Loucy (cell line): ENCODE measurements around the gene KRT4.

Experiments used
- H2AFZ ChIP-seq: fragments of 200-600 bp; sonication (generic); 2 replicates; pipeline ENCODE4 v1.6.0; 2016; ENCODE audit warnings: antibody characterized with exemption, mild to moderate bottlenecking, low read length, moderate library complexity
- H3F3A ChIP-seq: fragments of 200-600 bp; 2 replicates; pipeline ENCODE4 v1.6.0; 2016; ENCODE audit warnings: antibody characterized with exemption, low read depth, mild to moderate bottlenecking
- H3K27me3 ChIP-seq: fragments of 200-600 bp; sonication (generic); 2 replicates; pipeline ENCODE4 v1.6.1; 2014; ENCODE audit warnings: low read length, mild to moderate bottlenecking; ENCODE audit not compliant: insufficient read depth, poor library complexity, severe bottlenecking
- H3K36me3 ChIP-seq: fragments of 200-600 bp; sonication (generic); 2 replicates; pipeline ENCODE4 v1.6.1; 2016; ENCODE audit warnings: low read length; ENCODE audit not compliant: insufficient read depth
- H3K4me1 ChIP-seq: fragments of 200-600 bp; sonication (generic); 2 replicates; pipeline ENCODE4 v1.5.1; 2014; ENCODE audit warnings: low read length, mild to moderate bottlenecking; ENCODE audit not compliant: insufficient read depth, poor library complexity, severe bottlenecking
- H3K4me2 ChIP-seq: fragments of 200-600 bp; sonication (generic); 2 replicates; pipeline ENCODE4 v1.6.0; 2014; ENCODE audit warnings: antibody characterized with exemption, low read length, low read depth, mild to moderate bottlenecking; ENCODE audit not compliant: poor library complexity, severe bottlenecking
- H3K4me3 ChIP-seq: fragments of 200-600 bp; sonication (generic); 2 replicates; pipeline ENCODE4 v1.5.1; 2014; ENCODE audit warnings: low read length, mild to moderate bottlenecking, mixed read lengths; ENCODE audit not compliant: poor library complexity, severe bottlenecking
- H3K79me2 ChIP-seq: fragments of 200-600 bp; sonication (generic); 2 replicates; pipeline ENCODE4 v1.6.1; 2014; ENCODE audit warnings: low read length; ENCODE audit not compliant: insufficient read depth
- H3K9ac ChIP-seq: fragments of 200-600 bp; sonication (generic); 2 replicates; pipeline ENCODE4 v1.6.0; 2014; ENCODE audit warnings: mild to moderate bottlenecking, low read depth, low read length, moderate library complexity; ENCODE audit not compliant: poor library complexity, severe bottlenecking
- H3K9me2 ChIP-seq: fragments of 200-600 bp; sonication (generic); replicated peaks from 2 replicates; pipeline ENCODE4 v1.6.1; 2016; ENCODE audit warnings: low read depth, low read length, mixed read lengths
- H3K9me3 ChIP-seq: fragments of 200-600 bp; sonication (generic); 2 replicates; pipeline ENCODE4 v1.6.1; 2014; ENCODE audit warnings: mild to moderate bottlenecking, antibody characterized with exemption, low read length, low read depth; ENCODE audit not compliant: insufficient read depth
- H4K20me1 ChIP-seq: fragments of 200-600 bp; sonication (generic); 2 replicates; pipeline ENCODE4 v1.6.0; 2014; ENCODE audit warnings: antibody characterized with exemption, low read length, mild to moderate bottlenecking; ENCODE audit not compliant: insufficient read depth, poor library complexity, severe bottlenecking
- CTCF ChIP-seq: fragments of 200-600 bp; sonication (generic); conservative IDR thresholded peaks from 2 replicates; pipeline ENCODE4 v1.5.1; 2014; ENCODE audit warnings: mild to moderate bottlenecking, antibody characterized with exemption, low read length
- EZH2phosphoT487 ChIP-seq: fragments of 200-600 bp; IDR thresholded peaks from 2 replicates; pipeline ENCODE4 v1.6.1; 2018; ENCODE audit warnings: antibody characterized with exemption, mild to moderate bottlenecking, moderate library complexity, borderline replicate concordance

Gene KRT4

GRCh38 chr12:52851787-52852186 is 37.9 kb upstream of the KRT4 start:
- H3K4me2 ChIP-seq = no peak overlapping the region
- H3K79me2 ChIP-seq = no peaks in the 10 kb centered on the region
- no peak overlapping the region for H3K4me3 ChIP-seq
- TF ChIP-seq EZH2phosphoT487 = no peak
- no peak for TF ChIP-seq CTCF
- no peaks in the 10 kb centered on the region for H3K9me3 ChIP-seq
- no peaks in the 10 kb centered on the region for H3F3A ChIP-seq
- H3K27me3 ChIP-seq = no peaks in the 10 kb centered on the region
- H3K9ac ChIP-seq = no peak overlapping the region
- H3K36me3 ChIP-seq = no peaks in the 10 kb centered on the region
- no peak overlapping the region for H2AFZ ChIP-seq
- no peaks in the 10 kb centered on the region for H3K9me2 ChIP-seq
- H3K4me1 ChIP-seq = no peaks in the 10 kb centered on the region
- no peaks in the 10 kb centered on the region for H4K20me1 ChIP-seq

DNA sequence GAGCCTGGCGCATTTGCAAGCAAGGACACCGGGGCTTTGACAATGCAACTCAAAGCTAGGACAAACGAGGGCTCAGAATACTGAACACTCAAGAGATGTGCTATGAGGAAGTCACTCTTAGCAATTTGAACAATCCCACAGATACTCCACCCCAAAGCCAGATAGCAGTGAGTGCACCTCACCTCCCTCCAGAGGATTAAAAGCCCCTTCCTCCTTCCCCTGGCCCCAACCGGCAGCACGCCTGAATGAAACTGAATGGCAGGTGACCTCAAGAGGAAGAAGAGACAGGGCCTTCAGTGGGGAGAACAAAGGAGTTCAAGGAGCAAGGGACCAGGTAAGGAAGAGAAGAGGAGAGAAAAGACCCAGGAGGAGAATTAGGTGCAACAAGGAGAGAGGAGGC is 36.8 kb upstream of the KRT4 start:
- TF ChIP-seq EZH2phosphoT487 = no peak
- TF ChIP-seq CTCF = no peak
- H3F3A ChIP-seq = no peaks in the 10 kb centered on the region
- no peaks in the 10 kb centered on the region for H3K4me1 ChIP-seq
- no peak overlapping the region for H3K4me2 ChIP-seq
- H3K79me2 ChIP-seq = no peaks in the 10 kb centered on the region
- H3K36me3 ChIP-seq = no peaks in the 10 kb centered on the region
- no peaks in the 10 kb centered on the region for H4K20me1 ChIP-seq
- no peaks in the 10 kb centered on the region for H3K27me3 ChIP-seq
- no peaks in the 10 kb centered on the region for H3K9me3 ChIP-seq
- no peak overlapping the region for H3K9ac ChIP-seq
- no peak overlapping the region for H3K4me3 ChIP-seq
- no peaks in the 10 kb centered on the region for H3K9me2 ChIP-seq
- H2AFZ ChIP-seq = no peak overlapping the region

GRCh38 chr12:52849511-52849910 is 35.6 kb upstream of the KRT4 start:
- Histone ChIP-seq H3K4me1 (no peaks in the 10 kb centered on the region), H2AFZ (no peak overlapping the region), H3K9me3 (no peaks in the 10 kb centered on the region), H3F3A (no peaks in the 10 kb centered on the region), H4K20me1 (no peaks in the 10 kb centered on the region), H3K79me2 (no peaks in the 10 kb centered on the region), H3K9ac (no peak overlapping the region), H3K9me2 (no peaks in the 10 kb centered on the region), H3K36me3 (no peaks in the 10 kb centered on the region), H3K4me3 (no peak overlapping the region), H3K4me2 (no peak overlapping the region), H3K27me3 (no peaks in the 10 kb centered on the region)
- TF ChIP-seq CTCF = no peak
